Measurements from ENCODE around the gene SOX21.

SOX21 gene

DNA sequence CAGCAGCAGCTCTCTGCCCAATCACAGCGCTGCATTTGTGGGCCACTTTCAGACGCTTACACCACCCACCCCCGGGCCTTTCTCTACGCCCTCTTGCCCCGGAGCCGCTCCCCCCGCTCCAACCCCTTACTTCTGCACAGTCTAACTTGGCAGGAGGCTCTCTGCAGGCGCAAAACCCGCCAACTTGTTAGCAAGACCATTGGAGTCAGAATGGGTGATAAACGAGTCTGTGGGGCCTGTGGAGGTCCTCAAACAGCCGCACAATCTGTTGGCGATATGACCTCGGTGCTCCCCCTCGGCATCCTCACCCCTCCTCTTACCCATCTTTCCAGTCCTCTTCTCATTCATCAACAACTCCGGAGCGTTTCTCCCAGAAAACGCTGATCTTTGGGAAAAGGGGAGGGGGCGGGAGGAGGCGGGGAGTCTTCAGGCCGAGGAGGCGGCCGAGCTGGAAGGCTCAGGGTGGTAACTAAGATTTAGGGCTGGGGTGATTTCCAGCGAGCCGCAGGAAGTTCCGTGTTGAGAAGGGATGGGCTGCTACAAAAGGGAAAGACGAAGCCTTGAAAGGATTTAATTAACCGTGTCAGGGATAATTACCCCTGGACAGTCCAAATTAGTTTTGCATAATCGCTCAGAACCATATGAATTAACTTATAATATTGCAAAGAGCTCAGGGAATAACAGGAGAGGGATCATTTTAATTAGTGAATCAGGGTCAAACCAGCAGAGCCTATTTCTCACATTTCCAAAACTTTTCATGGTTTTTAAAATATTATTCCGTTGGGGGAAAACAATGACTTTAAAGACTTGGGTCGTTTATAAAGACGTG is 4.1 kb downstream of the SOX21 start:
- no peak for DNase-seq

DNA sequence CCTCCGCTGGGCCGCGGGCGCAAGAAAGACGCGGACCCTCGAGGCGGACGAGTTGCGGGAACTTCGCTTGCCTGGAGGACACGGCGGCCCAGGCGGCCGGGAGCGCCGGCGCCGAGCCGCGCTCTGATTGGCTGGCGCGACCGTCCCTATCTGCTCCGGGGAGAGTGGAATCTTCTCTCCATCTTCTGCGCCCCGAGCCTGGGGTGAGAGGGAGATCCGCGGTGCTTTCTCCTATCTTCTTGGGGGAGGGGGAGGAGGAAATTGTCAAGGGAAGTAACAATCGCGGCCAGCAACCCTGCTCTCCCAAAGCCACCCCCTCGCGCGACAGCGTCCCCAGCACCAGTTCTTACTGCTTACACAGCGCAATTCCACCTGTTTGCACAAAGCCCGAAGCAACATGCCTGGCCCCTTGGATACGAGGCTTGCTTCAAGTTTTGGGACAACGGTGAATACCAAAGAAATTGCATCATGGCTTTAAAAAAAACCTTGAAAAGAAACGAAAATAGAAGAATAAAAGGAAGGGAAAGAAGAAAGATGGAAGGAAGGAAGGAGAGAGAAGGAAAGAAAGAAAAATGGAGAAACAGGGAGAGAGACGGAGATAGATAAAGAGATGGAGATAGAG is 4.8 kb downstream of the SOX21 start:
- DNase-seq = no peak

DNA sequence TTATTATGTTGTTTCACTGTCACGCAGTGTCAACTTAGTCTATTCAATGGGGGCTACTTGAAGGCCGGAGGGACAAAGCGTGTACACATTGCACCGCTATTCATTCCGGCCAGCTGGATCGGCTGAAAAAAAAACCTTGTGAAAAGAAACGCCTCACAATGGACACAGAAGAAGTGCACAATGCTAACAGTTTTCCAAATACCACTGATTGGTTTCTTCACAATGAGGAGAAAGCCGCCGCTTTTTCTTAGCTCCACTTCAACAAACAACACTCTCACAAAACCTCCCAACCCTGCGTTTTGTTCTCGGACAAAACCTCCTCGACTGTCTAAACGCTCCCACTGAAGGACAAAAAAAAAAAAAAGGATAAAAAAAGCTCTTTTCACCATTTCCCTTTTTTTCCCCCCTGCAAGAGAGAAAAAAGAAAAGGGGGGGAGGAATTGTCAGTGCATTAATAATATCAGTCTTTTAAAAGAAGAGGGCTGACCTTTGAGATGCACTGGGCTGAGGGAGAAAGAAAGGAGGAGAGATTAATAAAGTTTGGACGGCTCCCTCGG is 5.4 kb downstream of the SOX21 start:
- no peak for DNase-seq

DNA sequence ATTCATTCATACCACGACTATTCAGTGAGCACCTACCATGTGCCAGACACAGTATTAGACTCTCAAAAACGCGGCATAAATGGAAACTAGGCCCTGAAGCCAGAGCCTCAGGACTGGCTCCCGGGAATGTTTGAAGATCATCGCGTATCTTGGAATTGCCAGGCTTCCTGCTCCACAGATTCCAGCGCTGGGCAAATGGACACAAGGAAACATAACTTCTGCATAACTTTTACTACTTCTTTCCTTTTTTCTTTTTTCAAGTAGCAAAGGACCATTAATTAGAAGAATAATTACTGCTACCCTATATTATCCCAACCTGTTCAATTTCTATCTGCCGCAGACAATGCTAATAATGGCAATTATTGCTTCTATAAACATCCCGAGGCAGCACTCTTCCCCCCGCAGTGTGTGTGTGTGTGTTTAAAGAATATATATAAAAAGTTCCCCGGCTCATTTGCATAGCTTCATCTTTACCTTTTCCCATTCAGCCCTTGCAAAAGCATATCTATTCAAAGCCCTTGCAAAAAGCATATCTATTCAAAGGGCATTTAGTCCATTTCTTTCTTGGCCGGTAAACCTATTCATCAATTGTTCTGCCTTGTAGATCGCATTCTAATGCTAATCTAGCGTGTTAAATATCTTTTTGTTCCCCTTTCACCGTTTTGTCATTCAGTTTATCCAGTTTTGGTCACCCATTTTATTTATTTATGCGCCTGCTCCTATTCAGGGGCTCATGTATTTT is 6.1 kb downstream of the SOX21 start:
- no peak for DNase-seq

DNA sequence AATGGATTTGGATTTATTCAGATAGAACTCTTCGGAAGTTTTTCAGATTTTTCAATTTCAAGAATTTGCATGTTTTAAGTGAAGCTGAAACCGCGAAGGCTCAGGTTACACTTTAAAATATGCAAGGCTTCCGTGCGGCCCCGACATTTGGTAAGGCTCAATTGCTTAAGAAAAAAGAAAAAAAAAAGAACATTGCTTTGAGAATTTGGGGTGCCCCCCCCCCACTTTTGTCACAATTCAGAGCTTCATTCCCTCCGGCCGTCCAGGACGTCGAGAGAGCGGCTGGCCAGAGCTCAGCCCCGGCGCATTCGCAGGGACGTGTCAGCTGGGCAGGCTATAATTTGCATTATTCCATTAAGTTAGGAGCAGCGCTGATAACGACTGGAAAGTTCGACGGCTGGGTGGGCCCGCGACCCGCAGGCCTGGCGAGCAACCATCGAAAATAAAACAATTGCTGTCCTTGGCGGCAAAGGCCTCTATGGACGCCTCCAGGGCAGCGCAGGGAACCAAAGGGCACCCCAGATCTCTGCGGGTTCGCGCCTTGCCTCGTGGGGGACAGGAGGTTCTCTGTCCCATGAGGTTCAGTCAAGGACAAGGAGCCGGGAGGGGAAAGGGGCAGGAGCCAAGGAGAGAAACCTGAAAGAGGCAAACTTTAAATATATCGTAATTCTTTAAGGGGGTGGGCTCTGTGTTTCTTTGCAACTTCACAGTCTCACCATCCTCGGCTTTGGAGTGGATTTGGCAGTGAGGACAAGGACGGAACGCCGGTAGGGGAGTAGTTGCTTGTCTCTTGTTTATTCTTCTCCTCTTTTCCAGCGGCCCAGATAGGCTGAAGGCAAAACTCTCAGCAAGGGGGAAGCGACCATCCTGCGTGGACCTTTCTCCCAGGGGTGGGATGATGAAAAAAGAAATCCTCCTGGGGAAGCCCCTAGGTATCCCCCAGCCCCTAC is 7.0 kb downstream of the SOX21 start:
- DNase-seq = no peak

DNA sequence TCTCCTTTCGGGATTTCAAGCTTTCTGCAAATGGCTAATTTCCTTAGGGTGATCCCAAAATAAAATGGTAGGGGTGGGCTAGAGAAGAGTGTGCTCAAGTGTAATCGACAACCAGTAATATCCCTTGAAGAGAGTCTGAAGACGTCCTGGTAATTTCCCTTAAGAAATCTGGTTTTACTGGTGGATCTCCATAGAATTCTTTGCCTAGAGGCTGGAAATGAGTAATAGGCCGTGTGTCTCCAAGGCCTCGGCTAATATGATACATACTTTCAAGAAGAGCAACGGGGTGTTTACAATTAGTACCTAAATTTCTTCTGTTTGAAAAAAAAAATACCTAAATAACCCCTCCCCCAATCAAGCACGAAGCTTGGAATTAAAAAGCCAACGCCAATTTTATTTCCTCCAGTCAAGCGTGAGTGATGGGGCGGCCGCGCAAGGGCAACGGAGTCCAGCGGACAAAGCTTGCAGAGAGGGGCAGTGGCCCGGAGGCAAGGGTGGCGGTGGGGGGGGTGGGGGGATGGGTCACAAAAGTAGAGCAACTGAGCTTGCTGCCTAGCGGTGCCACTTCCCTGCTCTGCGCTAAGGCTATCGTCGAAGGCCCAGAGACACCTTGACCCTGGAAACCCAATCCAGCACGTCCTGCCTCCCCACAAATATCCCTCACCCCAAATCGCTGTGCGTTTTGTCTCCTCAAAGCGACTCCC is 7.8 kb downstream of the SOX21 start:
- DNase-seq = no peak

DNA sequence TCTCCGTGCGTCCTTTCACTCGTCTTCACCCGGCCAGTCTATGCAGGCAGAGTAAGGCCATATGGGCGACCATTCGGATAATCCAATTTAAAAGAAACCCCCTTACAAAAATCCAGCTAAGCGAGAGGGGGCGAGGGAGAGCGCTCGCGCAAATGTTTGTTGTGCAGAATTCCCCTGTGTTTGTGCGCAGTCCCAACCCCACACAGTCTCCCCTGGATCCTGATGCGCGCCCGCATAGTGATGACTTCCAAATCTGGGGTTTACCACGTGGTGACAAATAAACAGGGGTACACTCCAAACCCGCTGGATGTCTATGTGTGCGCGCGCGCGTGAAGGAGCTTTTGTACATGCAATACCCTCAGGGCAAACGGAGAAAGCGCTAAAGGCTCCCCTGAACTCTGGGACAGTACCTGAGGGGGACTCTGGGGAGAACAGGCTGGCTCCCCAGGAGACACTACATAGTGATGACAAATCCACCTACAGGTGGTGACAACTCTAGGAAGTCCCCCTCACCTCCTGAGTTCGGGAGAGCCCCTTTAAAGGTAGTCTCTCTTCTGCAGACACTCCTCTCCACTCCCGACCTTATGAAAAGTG is 8.5 kb downstream of the SOX21 start:
- no peak for DNase-seq

DNA sequence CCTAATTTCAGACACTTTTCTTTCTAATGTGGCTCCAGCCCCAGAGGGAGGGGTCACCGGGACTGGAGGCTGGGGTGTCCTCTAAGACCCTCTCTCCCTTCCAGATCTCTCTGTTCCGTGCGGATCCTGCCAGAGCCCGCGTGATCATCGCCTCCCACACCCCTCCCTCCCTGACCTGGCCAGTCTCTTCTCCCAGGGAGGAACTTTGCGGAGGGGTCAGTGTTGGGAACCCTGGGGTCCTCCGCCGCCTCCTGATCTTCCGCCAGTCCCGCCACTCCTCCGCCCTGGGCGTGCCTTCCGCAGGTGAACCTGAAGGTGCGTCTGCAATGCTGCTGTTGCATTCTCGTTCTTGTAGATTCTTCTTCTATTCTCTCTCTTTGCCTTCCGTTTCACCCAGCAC is 9.1 kb downstream of the SOX21 start:
- no peak for DNase-seq

DNA sequence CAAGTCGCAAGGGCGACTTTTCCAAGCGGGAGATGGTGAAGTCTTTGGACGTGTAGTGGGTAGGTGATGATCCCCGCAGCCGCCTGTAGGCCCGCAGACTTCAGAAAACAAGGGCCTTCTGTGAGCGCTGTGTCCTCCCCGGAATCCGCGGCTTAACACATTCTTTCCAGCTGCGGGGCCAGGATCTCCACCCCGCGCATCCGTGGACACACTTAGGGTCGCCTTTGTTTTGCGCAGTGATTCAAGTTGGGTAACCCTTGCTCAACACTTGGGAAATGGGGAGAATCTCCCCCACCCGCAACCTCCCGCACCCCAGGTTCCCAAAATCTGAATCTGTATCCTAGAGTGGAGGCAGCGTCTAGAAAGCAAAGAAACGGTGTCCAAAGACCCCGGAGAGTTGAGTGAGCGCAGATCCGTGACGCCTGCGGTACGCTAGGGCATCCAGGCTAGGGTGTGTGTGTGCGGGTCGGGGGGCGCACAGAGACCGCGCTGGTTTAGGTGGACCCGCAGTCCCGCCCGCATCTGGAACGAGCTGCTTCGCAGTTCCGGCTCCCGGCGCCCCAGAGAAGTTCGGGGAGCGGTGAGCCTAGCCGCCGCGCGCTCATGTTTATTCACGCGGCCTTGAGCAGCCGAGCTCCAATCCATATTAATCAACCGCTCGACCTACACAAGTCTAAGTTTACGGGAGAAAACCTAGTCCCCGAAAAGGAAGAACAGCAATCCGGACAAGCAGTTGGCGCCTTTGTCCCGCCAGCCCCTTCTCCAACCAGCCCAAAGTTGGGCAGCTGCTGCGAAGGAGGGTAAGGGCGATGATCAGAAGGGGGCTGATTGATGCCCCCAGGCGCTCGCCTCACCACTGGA is 9.9 kb downstream of the SOX21 start:
- DNase-seq = no peak

DNA sequence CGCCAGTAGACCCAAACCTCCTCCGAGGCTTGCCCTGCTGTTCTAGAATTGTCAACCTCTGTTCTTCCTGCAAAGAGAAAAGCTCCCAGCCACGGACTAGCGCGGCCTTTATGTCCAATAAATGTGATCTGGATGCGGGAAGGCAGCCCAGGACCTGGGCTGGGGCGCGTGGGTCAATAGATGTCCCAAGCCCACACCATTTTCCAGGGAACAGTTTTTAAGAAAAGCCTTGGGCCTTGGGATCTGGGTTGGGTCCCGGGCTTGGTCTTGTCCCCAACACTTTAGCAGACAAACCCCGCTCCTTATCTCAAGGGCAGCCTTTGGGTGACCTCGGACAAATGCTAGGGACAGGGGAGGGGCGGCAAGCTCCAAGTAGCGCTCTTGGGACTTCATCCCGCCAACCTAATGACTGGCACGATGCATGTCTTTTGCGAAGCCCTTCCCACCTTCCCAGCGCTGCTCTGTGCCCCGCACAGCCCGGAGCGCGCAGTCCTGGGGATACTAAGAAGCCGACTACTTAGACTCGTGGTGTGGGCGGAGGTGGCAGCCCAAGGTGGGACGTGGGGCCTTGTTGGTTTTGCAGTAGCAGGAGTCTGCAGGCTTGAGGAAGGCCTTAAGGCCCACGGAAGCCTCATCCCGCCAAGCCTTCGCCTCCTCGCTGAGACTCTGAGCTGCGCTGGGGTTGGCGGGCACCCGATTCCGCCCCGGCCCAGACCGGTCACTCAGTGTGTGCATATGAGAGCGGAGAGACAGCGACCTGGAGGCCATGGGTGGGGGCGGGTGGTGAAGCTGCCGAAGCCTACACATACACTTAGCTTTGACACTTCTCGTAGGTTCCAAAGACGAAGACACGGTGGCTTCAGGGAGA is 10.8 kb downstream of the SOX21 start:
- no peak for DNase-seq

DNA sequence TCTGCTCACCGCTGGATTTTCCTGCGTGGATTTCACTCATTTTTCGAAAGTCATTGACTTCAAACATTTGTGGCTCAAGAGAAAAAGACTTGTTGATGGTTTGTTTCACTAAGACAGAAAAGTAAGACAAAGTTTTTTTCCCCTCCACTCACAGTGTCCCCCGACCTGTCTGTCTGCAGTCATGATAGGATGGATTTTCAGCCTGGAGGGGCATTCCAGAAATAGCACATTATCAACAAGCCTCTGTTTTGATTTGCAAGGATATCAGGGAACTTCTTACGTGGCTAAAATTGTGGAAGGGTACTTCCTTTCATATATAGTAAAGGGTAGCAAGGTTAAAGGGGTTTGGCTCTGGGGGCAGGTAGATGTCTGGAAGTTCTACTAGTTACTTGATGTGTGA is 11.8 kb downstream of the SOX21 start:
- no peak for DNase-seq

DNA sequence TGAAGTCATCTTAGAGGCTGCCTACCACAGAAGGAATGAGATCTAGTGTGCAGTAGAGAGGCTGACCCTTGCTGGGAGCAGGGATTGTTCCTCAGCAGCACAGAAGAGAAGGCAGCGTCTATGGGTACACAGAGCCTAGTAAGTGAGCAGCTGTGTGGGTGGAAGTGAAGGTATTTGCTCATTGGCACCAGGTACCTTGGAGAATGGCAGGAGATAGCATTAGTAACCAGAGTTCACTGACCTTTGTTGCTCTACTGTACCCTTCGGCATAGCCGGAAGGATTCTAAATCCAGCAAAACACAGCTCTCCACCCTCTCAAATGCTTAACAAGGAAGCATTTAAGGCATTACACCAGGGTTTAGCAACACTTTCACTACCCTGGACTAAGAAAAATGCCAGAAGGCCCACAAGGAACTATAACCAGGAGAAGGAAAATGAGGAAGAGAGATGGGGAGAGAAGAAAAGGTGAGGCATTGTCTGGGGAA is 12.3 kb downstream of the SOX21 start:
- DNase-seq = no peak

DNA sequence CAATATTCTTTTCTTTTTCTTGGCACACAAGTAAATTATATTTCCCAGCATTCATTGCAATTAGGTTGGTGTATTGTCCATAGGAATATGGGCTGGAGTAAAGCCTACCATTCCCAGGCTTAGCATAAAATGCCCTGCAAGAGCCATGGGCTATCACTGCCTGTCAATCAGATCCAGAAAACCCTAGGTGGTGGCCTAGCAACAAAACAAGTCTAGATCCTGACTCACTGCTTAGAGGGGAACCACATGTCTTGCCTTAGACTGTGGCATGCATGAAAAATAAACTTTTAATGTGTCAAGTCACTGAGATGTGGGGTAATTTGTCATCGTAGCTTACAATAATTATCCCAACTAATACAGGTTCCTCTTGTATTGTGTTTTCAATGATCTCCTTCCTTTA is 16.2 kb downstream of the SOX21 start:
- no peak for DNase-seq

DNA sequence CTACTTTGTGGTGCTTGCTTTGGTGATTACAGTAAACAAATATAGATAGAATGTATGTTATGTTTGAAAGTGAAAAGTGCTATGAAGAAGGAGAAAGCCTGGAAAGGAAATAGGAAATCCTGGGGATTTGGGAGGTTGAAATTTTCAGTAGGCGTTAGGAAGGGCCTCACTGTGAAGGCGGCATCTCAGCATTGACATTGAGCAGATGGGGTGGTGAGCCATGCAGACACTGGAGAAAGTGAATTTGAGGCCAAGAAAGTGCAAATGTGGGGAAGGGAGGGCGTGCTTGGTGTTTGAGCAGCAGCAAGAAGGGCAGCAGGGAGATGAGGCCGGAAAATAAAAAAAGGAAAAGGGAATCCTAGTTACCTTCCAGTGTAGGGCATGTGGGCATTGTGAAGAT is 20.3 kb downstream of the SOX21 start:
- DNase-seq = no peak

DNA sequence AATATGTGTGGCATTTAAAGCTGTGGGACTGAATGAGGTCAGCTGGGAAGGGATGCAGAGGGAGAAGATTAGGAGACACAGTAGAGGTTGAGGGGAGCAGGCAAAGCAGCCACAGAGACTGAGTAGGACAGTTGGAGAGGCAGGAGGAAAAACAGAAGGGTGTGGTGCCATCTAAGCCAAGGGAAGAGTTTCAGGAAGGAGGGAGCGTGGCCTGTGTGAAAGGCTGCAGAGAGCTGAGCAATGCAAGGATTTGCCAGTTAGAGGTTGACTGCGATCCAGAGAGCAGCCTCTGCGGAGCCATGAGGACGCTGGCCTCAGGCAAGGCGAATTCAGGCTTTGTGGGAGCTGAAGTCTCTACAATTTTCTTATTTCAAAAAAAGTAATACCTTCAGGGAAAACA is 28.9 kb downstream of the SOX21 start:
- no peak for DNase-seq

DNA sequence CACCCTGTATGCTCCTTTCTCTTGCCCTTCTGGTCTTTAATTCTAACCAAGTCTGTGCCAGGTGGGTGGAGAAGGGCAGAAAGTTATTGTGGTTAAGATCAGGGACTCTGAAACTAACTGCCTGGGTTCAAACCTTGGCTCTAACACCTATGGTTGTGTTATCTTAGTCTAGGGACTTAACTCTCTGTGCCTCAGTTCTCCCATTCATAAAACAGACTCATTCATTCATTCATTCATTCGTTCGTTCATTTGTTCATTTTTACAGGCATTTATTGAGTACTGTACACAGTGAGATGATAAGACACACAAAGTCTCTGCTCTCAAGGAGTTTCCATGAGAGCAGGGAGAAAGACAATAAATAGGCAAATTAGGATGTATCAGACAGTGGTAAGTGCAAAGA is 30.1 kb downstream of the SOX21 start:
- no peak for DNase-seq

DNA sequence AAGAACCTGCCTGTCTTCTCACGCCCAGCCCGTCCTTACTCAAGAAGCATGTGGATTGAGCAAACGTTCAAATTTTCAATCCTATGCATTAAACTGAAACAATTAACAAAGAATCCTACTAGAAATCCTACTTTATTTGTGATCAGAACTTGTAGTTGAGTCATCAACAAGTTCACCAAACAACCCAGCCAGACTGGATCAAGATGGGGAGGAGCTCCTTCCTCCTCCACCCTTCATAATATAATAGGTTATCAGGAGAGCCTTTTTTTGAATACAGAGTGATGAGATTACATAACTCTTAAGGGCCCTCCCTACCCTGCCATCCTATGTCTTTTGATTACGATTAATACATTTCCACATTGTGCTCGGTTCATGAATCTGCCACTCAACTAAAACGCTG is 32.7 kb downstream of the SOX21 start:
- no peak for DNase-seq

DNA sequence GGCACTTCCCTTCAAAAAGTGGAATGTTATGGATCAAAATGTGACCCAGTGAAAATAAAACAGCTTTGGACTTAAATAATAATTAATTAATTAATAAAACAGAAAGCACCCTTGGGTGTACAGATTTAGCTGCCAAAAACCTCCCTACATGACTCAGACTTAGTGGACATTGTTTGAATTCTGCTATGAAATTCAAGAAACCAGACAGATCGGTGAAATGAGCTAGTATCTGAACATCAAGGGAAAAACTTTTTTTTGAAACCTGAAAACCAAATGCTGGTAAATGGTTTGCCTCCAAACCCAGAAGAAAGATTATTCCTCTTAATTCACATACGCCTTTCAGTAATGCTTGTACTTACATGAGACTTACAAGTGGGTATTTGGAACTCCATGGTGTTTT is 33.5 kb downstream of the SOX21 start:
- DNase-seq = no peak

DNA sequence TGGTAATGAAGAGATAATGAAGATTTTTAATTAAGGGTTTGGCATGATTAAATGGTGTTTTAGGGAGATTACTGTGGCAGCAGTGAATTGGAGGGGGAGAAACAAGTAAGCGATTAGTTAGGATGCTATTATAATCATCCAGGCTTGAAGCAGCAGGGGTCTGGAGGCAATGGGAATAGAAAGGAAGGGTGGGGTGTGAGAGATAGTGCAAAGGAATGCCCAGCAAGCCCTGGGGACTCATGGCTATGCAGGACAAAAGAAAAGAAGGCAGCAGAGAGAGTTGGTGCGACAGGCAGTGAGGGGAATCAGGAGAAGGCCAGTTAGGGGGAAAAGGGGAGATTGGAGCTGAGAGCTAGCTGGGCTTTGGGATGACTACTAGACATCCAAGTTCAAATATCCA is 34.5 kb downstream of the SOX21 start:
- no peak for DNase-seq
